H1 (cell line): ENCODE data around the gene NPNT.

Experiments
- ATF2 ChIP-seq: IDR thresholded peaks from 2 replicates; pipeline ENCODE4 v1.6.1; 2012; ENCODE audit warnings: low read length, inconsistent platforms
- CTCF ChIP-seq, 3 experiments: IDR thresholded peaks; 1 replicate in 2 of 3; 2 replicates in 1 of 3; pipeline versions ENCODE4 v1.5.1 to v1.6.1; 2011; ENCODE audit warnings: low read length in 3 of 3, mild to moderate bottlenecking in 3 of 3, inconsistent platforms in 2 of 3, low read depth in 1 of 3, moderate library complexity in 1 of 3; ENCODE audit not compliant: insufficient read depth in 1 of 3; ENCODE audit errors: control extremely low read depth in 1 of 3
- EP300 ChIP-seq, 2 experiments: IDR thresholded peaks; 1 replicate in 1 of 2; 2 replicates in 1 of 2; pipeline ENCODE4 v1.6.1; 2011 to 2012; ENCODE audit warnings: low read depth in 2 of 2, low read length in 2 of 2, mild to moderate bottlenecking in 2 of 2, borderline replicate concordance in 1 of 2, inconsistent platforms in 1 of 2, moderate library complexity in 1 of 2
- POLR2A ChIP-seq, 2 experiments: IDR thresholded peaks; 1 replicate in 1 of 2; 2 replicates in 1 of 2; pipeline ENCODE4 v1.6.1; 2011; ENCODE audit warnings: low read depth in 2 of 2, low read length in 2 of 2, mild to moderate bottlenecking in 2 of 2; ENCODE audit errors: control extremely low read depth in 1 of 2
- POLR2AphosphoS5 ChIP-seq: IDR thresholded peaks from 2 replicates; pipeline ENCODE4 v1.6.1; 2011; ENCODE audit warnings: low read depth, low read length
- RFX5 ChIP-seq: IDR thresholded peaks from 2 replicates; pipeline ENCODE4 v1.6.1; 2011; ENCODE audit warnings: low read depth, low read length, improper control_type of control experiment, borderline replicate concordance
- SIN3A ChIP-seq, 2 experiments: IDR thresholded peaks in 1 of 2; conservative IDR thresholded peaks in 1 of 2; 2 replicates each; pipeline ENCODE4 v1.6.1; 2011 to 2012; ENCODE audit warnings: low read length in 2 of 2, improper control_type of control experiment in 1 of 2, low read depth in 1 of 2, mild to moderate bottlenecking in 1 of 2
- SP1 ChIP-seq: IDR thresholded peaks from 2 replicates; pipeline ENCODE4 v1.6.1; 2011; ENCODE audit warnings: low read depth, low read length
- TEAD4 ChIP-seq: IDR thresholded peaks from 2 replicates; pipeline ENCODE4 v1.6.1; 2012; ENCODE audit warnings: low read depth, low read length, inconsistent platforms, mixed read lengths
- YY1 ChIP-seq: IDR thresholded peaks from 2 replicates; pipeline ENCODE4 v1.6.1; 2011; ENCODE audit warnings: low read depth, mild to moderate bottlenecking, low read length

DNA sequence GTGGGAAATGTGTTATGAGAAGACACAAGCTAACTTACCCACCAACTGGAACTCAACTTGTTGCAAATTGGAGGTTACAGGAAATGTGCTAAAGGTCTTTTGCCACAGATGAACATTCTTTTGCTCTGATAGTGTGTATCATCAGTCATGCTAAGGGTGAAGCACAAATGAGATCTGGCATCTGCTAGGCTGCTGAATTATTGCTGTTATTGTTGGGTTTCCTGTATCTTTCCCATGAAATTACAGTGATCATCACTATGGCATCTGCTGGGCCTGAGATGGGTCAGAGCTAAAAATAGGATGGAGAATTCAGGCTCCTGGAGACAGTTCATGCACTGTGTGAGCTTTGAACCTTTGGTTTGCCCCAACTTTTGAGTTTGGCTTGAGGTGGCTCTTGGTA is 124.5 kb downstream of the NPNT start:
- no peak for TF ChIP-seq CTCF (IDR thresholded peaks at IDR 0.05; ENCODE audit: control extremely low read depth in 1 of 3, insufficient read depth in 1 of 3, low read depth in 1 of 3, low read length in 3 of 3)
- no peak for TF ChIP-seq SP1
- no peak for TF ChIP-seq POLR2A (IDR thresholded peaks at IDR 0.05; ENCODE audit: control extremely low read depth in 1 of 2, low read depth in 2 of 2, low read length in 2 of 2)
- TF ChIP-seq SIN3A (conservative IDR thresholded peaks at IDR 0.05 in 1 of 2, IDR thresholded peaks at IDR 0.05 in 1 of 2; ENCODE audit: low read depth in 1 of 2, low read length in 2 of 2): no peak
- TF ChIP-seq YY1: no peak
- TF ChIP-seq TEAD4: no peak
- TF ChIP-seq EP300 (IDR thresholded peaks at IDR 0.05; ENCODE audit: borderline replicate concordance in 1 of 2, low read depth in 2 of 2, low read length in 2 of 2): no peak
- no peak for TF ChIP-seq RFX5
- no peak for TF ChIP-seq POLR2AphosphoS5
- TF ChIP-seq ATF2: no peak
